ENCODE measurements around the gene ZNF467. TPM values are rescaled to one million over a fixed set of nuclear protein-coding genes. Genes with fewer than 3 reads are reported as not detected.

Gene ZNF467
- total and polyA plus RNA-seq, 2 of the 8 experiments (the other 6 are each of a cell fraction or from before 2014, with no cell fraction given): 0.50 to 0.51 TPM

- Histone ChIP-seq H3K27me3 (replicated peaks in 1 of 4; ENCODE audit: control insufficient read depth in 3 of 4, extremely low read depth in 1 of 4, insufficient read depth in 3 of 4, low read length in 3 of 4) (no peaks in the 10 kb centered on the region), H3K18ac (ENCODE audit: extremely low read depth, low read length) (no peak overlapping the region), H4K91ac (replicated peaks; ENCODE audit: insufficient read length, low read length) (no peak overlapping the region), H3K9me3 (ENCODE audit: insufficient read depth in 2 of 2, low read depth in 1 of 2, low read length in 1 of 2) (no peaks in the 10 kb centered on the region), H3K4me1 (replicated peaks in 1 of 4; ENCODE audit: control insufficient read depth in 3 of 4, insufficient read depth in 4 of 4, low read length in 3 of 4) (0 out of 7 replicates have a peak, but pooled peaks cover 0 to 5% (median 0%) of the 10 kb centered on the region in 4 experiments), H2BK20ac (ENCODE audit: low read length) (no peak overlapping the region), H2AK5ac (ENCODE audit: low read depth, low read length) (no peak overlapping the region), H2AFZ (ENCODE audit: low read length) (no peak overlapping the region), H3K79me1 (ENCODE audit: low read depth, low read length) (no peaks in the 10 kb centered on the region), H2BK5ac (ENCODE audit: low read depth, low read length) (no peak overlapping the region), H3K23ac (ENCODE audit: insufficient read length) (no peak overlapping the region), H3K4me3 (ENCODE audit: extremely low read depth in 1 of 4, insufficient read depth in 2 of 4, low read depth in 3 of 4, low read length in 4 of 4) (no peak overlapping the region), H2BK120ac (replicated peaks; ENCODE audit: low read depth, low read length) (no peak overlapping the region), H3K36me3 (ENCODE audit: control insufficient read depth in 2 of 4, insufficient read depth in 4 of 4, low read length in 3 of 4) (peaks cover 0 to 8% (median 7%) of the 10 kb centered on the region in 4 experiments; a peak in 5 of 8 replicates), H2BK12ac (ENCODE audit: low read depth, low read length) (no peak overlapping the region), H3K56ac (replicated peaks; ENCODE audit: insufficient read length, low read depth, low read length) (no peak overlapping the region), H4K5ac (ENCODE audit: insufficient read length, low read depth, low read length) (no peak overlapping the region), H3K4me2 (ENCODE audit: insufficient read depth in 1 of 2, low read depth in 2 of 2, low read length in 2 of 2) (no peak overlapping the region), H3K14ac (ENCODE audit: insufficient read length) (no peak overlapping the region), H2BK15ac (ENCODE audit: low read length) (no peak overlapping the region), H3K79me2 (ENCODE audit: control insufficient read depth in 1 of 2, insufficient read depth in 2 of 2, low read length in 2 of 2) (no peaks in the 10 kb centered on the region), H3K23me2 (ENCODE audit: low read depth, low read length) (no peaks in the 10 kb centered on the region), H3K4ac (replicated peaks; ENCODE audit: insufficient read length, low read depth, low read length) (no peak overlapping the region), H4K8ac (ENCODE audit: extremely low read depth, insufficient read depth, low read length) (no peak overlapping the region), H4K20me1 (replicated peaks in 1 of 2; ENCODE audit: control insufficient read depth in 1 of 2, insufficient read depth in 2 of 2, low read length in 2 of 2) (peaks cover 0 to 9% of the 10 kb centered on the region in 2 experiments), H3K9ac (replicated peaks in 1 of 4; ENCODE audit: extremely low read depth in 1 of 4, low read depth in 3 of 4, low read length in 3 of 4) (no peak overlapping the region), H3K27ac (ENCODE audit: low read depth, low read length) (no peak overlapping the region)
- 88% methylated on average over 14 of the region's 14 CpGs; no CpG with 5 or more reads in 1 of the 2 experiments for WGBS, 2 experiments (ENCODE audit: extremely low coverage in 1 of 2, insufficient coverage in 1 of 2, insufficient read length in 1 of 2, insufficient replicate concordance in 2 of 2, low coverage in 1 of 2, low lambda C conversion rate in 2 of 2, missing lambda C conversion rate in 1 of 2)
- POLR2A ChIA-PET (ENCODE audit: partially characterized antibody): interaction anchor here (0.7 kb wide), 1 partner anchor 26 kb away, joined by 3 read pairs; no protein-coding TSS in a partner anchor
- FAIRE-seq: no peak
- DNase-seq (ENCODE audit: low read depth in 1 of 2, low spot score in 2 of 2): no peak
- CTCF ChIA-PET (ENCODE audit: partially characterized antibody): interaction anchor here (1.2 to 4.0 kb wide), 7 partner anchors 10 to 118 kb away, joined by 3 to 22 read pairs (median 4); no protein-coding TSS in a partner anchor
- TF ChIP-seq SP2 (IDR thresholded peaks at IDR 0.05; ENCODE audit: low read length): no peak
- TF ChIP-seq JUND (IDR thresholded peaks at IDR 0.05; ENCODE audit: low read length): no peak
Observed at GRCh38 chr7:149731207-149731955, 42.0 kb downstream of the ZNF467 start.

Measured in H1 (cell line).